Cardiac muscle cell (in vitro differentiated cells and primary cell): ENCODE data around the gene VTI1B. TPM values are rescaled to one million over a fixed set of nuclear protein-coding genes. Genes with fewer than 3 reads are reported as not detected.
"Not testable (repeated sequence)": the region's sequence is repeated elsewhere in the genome, so short reads cannot be mapped to it uniquely, and the experiment has no call there.

Experiments used
- DNase-seq, 2 donors: peaks; one replicate each; pipeline versions ENCODE4 v3.0.0 to v3.0.0-alpha.2; 2010 to 2017; ENCODE audit warnings: low read depth in 1 of 2, low spot score in 1 of 2
- H3K27ac ChIP-seq: fragments of 200-600 bp; sonication (generic); 2 replicates; pipeline ENCODE4 v1.5.1; 2016
- H3K27me3 ChIP-seq: fragments of 200-600 bp; sonication (generic); 2 replicates; pipeline ENCODE4 v1.6.0; 2016; ENCODE audit warnings: control low read depth
- H3K36me3 ChIP-seq: fragments of 200-600 bp; sonication (generic); 2 replicates; pipeline ENCODE4 v1.5.1; 2016; ENCODE audit warnings: control low read depth
- H3K4me1 ChIP-seq: fragments of 200-600 bp; sonication (generic); 2 replicates; pipeline ENCODE4 v1.8.1; 2017; ENCODE audit warnings: low read depth, mild to moderate bottlenecking, mixed run types
- H3K4me3 ChIP-seq: fragments of 200-600 bp; sonication (generic); 2 replicates; pipeline ENCODE4 v1.5.1; 2016; ENCODE audit warnings: mild to moderate bottlenecking
- H3K9me3 ChIP-seq: fragments of 200-600 bp; sonication (generic); 2 replicates; pipeline ENCODE4 v1.5.1; 2017; ENCODE audit warnings: low read depth, mild to moderate bottlenecking, control low read depth
- CTCF ChIP-seq: IDR thresholded peaks from 2 replicates; pipeline ENCODE4 v1.5.1; 2012; ENCODE audit warnings: low read depth, mild to moderate bottlenecking, low read length
- polyA plus RNA-seq: library from polyadenylated mRNA; unstranded; fragments of >200 nt; fragmentation: Nextera tagmentation; extraction: Ambion mirVana; gene quantifications from 2 replicates; pipeline ENCODE4 v1.2.1, GENCODE V29; 2016
- total RNA-seq: library from RNA; depleted of rRNA; stranded (reverse); fragments of >200 nt; gene quantifications from 2 replicates; pipeline ENCODE4 v1.2.3, GENCODE V29; 2016

Gene VTI1B
- total and polyA plus RNA-seq, 2 experiments from 2014 or later, result 77.8 to 136 TPM

GRCh38 chr14:67602076-67602475, 72.4 kb downstream of the VTI1B start:
- no peak for DNase-seq
- TF ChIP-seq CTCF, result no peak
- Histone ChIP-seq H3K27ac (no peak overlapping the region), H3K36me3 (no peaks in the 10 kb centered on the region), H3K4me1 (no peaks in the 10 kb centered on the region), H3K9me3 (no peaks in the 10 kb centered on the region), H3K27me3 (peaks cover 14% of the 10 kb centered on the region), H3K4me3 (no peak overlapping the region)

GRCh38 chr14:67600562-67600974, 73.9 kb downstream of the VTI1B start:
- not testable (repeated sequence) for H3K4me1 ChIP-seq, H3K36me3 ChIP-seq, H3K9me3 ChIP-seq, H3K27me3 ChIP-seq, DNase-seq
- Histone ChIP-seq H3K4me3 (peak overlapping the region; percentile 76), H3K27ac (peak overlapping the region; percentile 67)

DNA sequence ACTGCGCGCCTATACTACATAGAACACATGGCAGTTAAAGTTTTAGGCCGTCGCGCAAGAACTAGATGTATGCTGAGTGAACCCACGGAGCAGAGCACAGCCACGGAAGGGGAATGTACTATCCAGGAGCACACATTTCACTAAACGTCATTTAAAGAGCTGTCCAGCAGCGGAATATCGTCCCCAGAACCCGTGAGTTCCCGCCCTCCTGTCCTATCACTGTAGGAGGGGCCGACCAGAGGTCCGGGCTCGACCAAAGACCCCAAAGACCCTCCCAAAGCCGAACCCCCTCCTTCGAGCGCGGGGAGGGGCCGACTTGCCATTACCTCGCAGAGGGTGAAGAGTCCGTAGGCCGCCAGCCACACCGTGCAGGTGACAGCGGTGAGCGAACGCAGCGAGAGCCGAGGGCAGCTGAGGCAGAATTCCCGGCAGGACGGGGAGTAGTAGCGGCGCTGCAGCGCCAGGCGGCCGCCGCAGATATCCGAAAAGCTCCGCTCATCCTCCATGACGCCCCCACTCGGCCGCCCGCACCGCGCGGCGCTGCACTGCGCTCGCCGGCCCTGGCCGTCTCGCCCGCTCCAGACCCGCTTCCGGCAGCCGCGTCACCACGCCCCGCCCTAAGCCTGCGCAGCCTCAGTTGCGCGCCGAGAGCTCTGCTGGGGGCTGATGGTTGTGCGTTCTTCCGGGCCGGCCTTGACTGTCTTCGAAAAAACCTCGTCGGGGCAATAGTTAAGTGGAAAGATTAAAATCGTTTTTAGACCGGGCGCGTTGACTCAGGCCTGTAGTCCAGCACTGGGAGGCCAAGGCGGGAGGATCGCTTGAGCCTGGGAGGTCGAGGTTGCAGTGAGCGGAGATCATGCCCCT, 74.5 kb downstream of the VTI1B start, which contains the start of gene PIGH:
TSS of gene PIGH (minus strand) at position 571 of the 864 bp plus-strand sequence. CDS start at position 506, 65 bp downstream.
- Histone ChIP-seq H3K4me1 (no peaks in the 10 kb centered on the region), H3K4me3 (peak within 1 kb of the TSS; percentile 76), H3K27me3 (no peaks in the 10 kb centered on the region), H3K9me3 (no peaks in the 10 kb centered on the region), H3K36me3 (no peaks in the 10 kb centered on the region), H3K27ac (peak within 1 kb of the TSS; percentile 67)
- peak; percentile 64 for TF ChIP-seq CTCF
- peak; percentile 90 to 94 for DNase-seq

Other genes starting within 250 kb of the VTI1B start
- 0.09 and 0.42 TPM in 2 replicates for gene TMEM229B, start 185.9 kb downstream of the VTI1B start, total RNA-seq
- gene TMEM229B, start 185.9 kb downstream of the VTI1B start, polyA plus RNA-seq, result 0.09 and 0.37 TPM in 2 replicates
- 14.8 and 29.9 TPM in 2 replicates for gene PLEKHH1, start 141.3 kb downstream of the VTI1B start, total RNA-seq
- 15.0 and 18.0 TPM in 2 replicates for gene PLEKHH1, start 141.3 kb downstream of the VTI1B start, polyA plus RNA-seq
- gene PIGH, start 74.4 kb downstream of the VTI1B start, total RNA-seq, result 11.3 and 18.4 TPM in 2 replicates
- gene PIGH, start 74.4 kb downstream of the VTI1B start, polyA plus RNA-seq, result 14.3 and 31.3 TPM in 2 replicates
- gene ARG2, start 54.7 kb downstream of the VTI1B start, total RNA-seq, result 11.0 and 16.0 TPM in 2 replicates
- 12.9 and 16.1 TPM in 2 replicates for gene ARG2, start 54.7 kb downstream of the VTI1B start, polyA plus RNA-seq
- gene RDH11, start 21.1 kb upstream of the VTI1B start, total RNA-seq, result 41.7 and 61.2 TPM in 2 replicates
- gene RDH11, start 21.1 kb upstream of the VTI1B start, polyA plus RNA-seq, result 70.5 and 92.2 TPM in 2 replicates
- 0.48 TPM in 1 of 2 replicates, not detected in the other for gene RDH12, start 27.3 kb upstream of the VTI1B start, total RNA-seq
- gene RDH12, start 27.3 kb upstream of the VTI1B start, polyA plus RNA-seq, result 1.7 TPM in 1 of 2 replicates, not detected in the other
- 11.6 and 13.3 TPM in 2 replicates for gene ZFYVE26, start 142.0 kb upstream of the VTI1B start, total RNA-seq
- gene ZFYVE26, start 142.0 kb upstream of the VTI1B start, polyA plus RNA-seq, result 3.6 and 3.9 TPM in 2 replicates
- 9.0 and 17.8 TPM in 2 replicates for gene RAD51B, start 145.1 kb upstream of the VTI1B start, total RNA-seq
- 11.7 and 27.3 TPM in 2 replicates for gene RAD51B, start 145.1 kb upstream of the VTI1B start, polyA plus RNA-seq